Measurements from ENCODE around the gene CEBPG.

Gene CEBPG

GRCh38 chr19:33350538-33351309 is 22.8 kb upstream of the CEBPG start:
- no peak for DNase-seq

GRCh38 chr19:33355535-33355934 is 18.0 kb upstream of the CEBPG start:
- no peak for DNase-seq

GRCh38 chr19:33357556-33357955 is 16.0 kb upstream of the CEBPG start:
- no peak for DNase-seq

GRCh38 chr19:33358408-33358807 is 15.1 kb upstream of the CEBPG start:
- DNase-seq: no peak

GRCh38 chr19:33359581-33359980 is 13.9 kb upstream of the CEBPG start:
- DNase-seq: no peak

- DNase-seq: no peak
These were observed 10.8 kb upstream of the CEBPG start for GRCh38 chr19:33362508-33363228.

- no peak for DNase-seq
These were observed 10.0 kb upstream of the CEBPG start for GRCh38 chr19:33363476-33363875.

GRCh38 chr19:33365691-33366090 is 7.8 kb upstream of the CEBPG start:
- no peak for DNase-seq

- no peak for DNase-seq
These were observed 7.4 kb upstream of the CEBPG start for GRCh38 chr19:33366127-33366526.

- DNase-seq: no peak
These were observed 6.6 kb upstream of the CEBPG start for GRCh38 chr19:33366897-33367296.

GRCh38 chr19:33368074-33368864 is 5.2 kb upstream of the CEBPG start:
- no peak for DNase-seq

GRCh38 chr19:33370783-33371182 is 2.7 kb upstream of the CEBPG start:
- DNase-seq: no peak

- peak; percentile 37 for DNase-seq
These were observed 766 bp downstream of the CEBPG start for GRCh38 chr19:33374236-33374714.

GRCh38 chr19:33375156-33375836 is 1.8 kb downstream of the CEBPG start:
- DNase-seq: no peak

GRCh38 chr19:33375837-33376159 is 2.3 kb downstream of the CEBPG start:
- DNase-seq: no peak

- DNase-seq: no peak
These were observed 2.9 kb downstream of the CEBPG start for GRCh38 chr19:33376423-33376822.

GRCh38 chr19:33376941-33377557 is 3.5 kb downstream of the CEBPG start:
- no peak for DNase-seq

- no peak for DNase-seq
These were observed 4.3 kb downstream of the CEBPG start for GRCh38 chr19:33377586-33378475.

GRCh38 chr19:33379151-33379829 is 5.8 kb downstream of the CEBPG start:
- DNase-seq: no peak

GRCh38 chr19:33381101-33381500 is 7.6 kb downstream of the CEBPG start:
- no peak for DNase-seq

- no peak for DNase-seq
These were observed 8.5 kb downstream of the CEBPG start for GRCh38 chr19:33382006-33382405.
